K562 (cell line): ENCODE measurements around the gene JAK3. TPM values are rescaled to one million over a fixed set of nuclear protein-coding genes. Genes with fewer than 3 reads are reported as not detected.

Experiments
- CBX1 ChIP-seq: sonication (generic); IDR thresholded peaks from 2 replicates; pipeline ENCODE4 v1.6.1; 2016; ENCODE audit warnings: antibody characterized with exemption, low read depth, mild to moderate bottlenecking
- CEBPB ChIP-seq: fragments of 450-650 bp; IDR thresholded peaks from 2 replicates; pipeline ENCODE4 v1.6.1; 2016; ENCODE audit warnings: missing genetic modification characterization, missing compliant biosample characterization
- DIDO1 ChIP-seq: fragments of 450-650 bp; IDR thresholded peaks from 2 replicates; pipeline ENCODE4 v1.6.1; 2016; ENCODE audit warnings: low read depth, missing biosample characterization, missing genetic modification characterization
- ERF ChIP-seq: fragments of 450-650 bp; formaldehyde crosslinking; IDR thresholded peaks from 2 replicates; pipeline ENCODE4 v1.4.0; 2020; ENCODE audit warnings: mild to moderate bottlenecking, mixed read lengths
- HCFC1 ChIP-seq: IDR thresholded peaks from 2 replicates; pipeline ENCODE4 v1.6.1; 2012; ENCODE audit warnings: low read depth, low read length, improper control_type of control experiment
- HDGF ChIP-seq: fragments of 450-650 bp; IDR thresholded peaks from 2 replicates; pipeline ENCODE4 v1.6.1; 2016
- HMBOX1 ChIP-seq: sonication (generic); IDR thresholded peaks from 2 replicates; pipeline ENCODE4 v1.6.1; 2016
- HSF4 ChIP-seq: fragments of 250-450 bp; sonication (Bioruptor Pico); IDR thresholded peaks from 2 replicates; pipeline ENCODE4 v2.1.2; 2022; ENCODE audit warnings: mild to moderate bottlenecking, moderate library complexity, borderline replicate concordance
- KDM1A ChIP-seq, 2 experiments: fragments of 450-650 bp; IDR thresholded peaks; 2 replicates each; pipeline ENCODE4 v1.6.1; 2016; ENCODE audit warnings: mild to moderate bottlenecking in 2 of 2
- KLF10 ChIP-seq: fragments of 250-450 bp; sonication (Bioruptor Pico); IDR thresholded peaks from 2 replicates; pipeline ENCODE4 v1.6.1; 2021; ENCODE audit warnings: matching md5 sums
- MIER1 ChIP-seq: fragments of 450-650 bp; IDR thresholded peaks from 2 replicates; pipeline ENCODE4 v1.6.1; 2016; ENCODE audit warnings: antibody characterized with exemption, mild to moderate bottlenecking, low read depth
- MYC ChIP-seq, 2 experiments: fragments of 250-450 bp in 1 of 2; sonication (Bioruptor Pico) in 1 of 2; IDR thresholded peaks; 2 replicates each; pipeline versions ENCODE4 v1.5.1 to v1.6.1; 2012 to 2021; ENCODE audit warnings: low read depth in 2 of 2, borderline replicate concordance in 1 of 2, improper control_type of control experiment in 1 of 2, low read length in 1 of 2, mild to moderate bottlenecking in 1 of 2, moderate library complexity in 1 of 2
- NR3C1 ChIP-seq: sonication (generic); formaldehyde crosslinking; IDR thresholded peaks from 2 replicates; pipeline ENCODE4 v1.8.1; 2022; ENCODE audit warnings: missing genetic modification reagents
- NR4A1 ChIP-seq, 2 experiments: fragments of 250-450 bp in 1 of 2; fragments of 450-650 bp in 1 of 2; sonication (Bioruptor Pico) in 1 of 2; IDR thresholded peaks; 2 replicates each; pipeline versions ENCODE4 v1.4.0 to v1.6.1; 2016 to 2020; ENCODE audit warnings: mild to moderate bottlenecking in 2 of 2, missing compliant biosample characterization in 1 of 2, missing genetic modification characterization in 1 of 2, moderate library complexity in 1 of 2
- NUFIP1 ChIP-seq: fragments of 450-650 bp; IDR thresholded peaks from 2 replicates; pipeline ENCODE4 v1.6.1; 2018; ENCODE audit not compliant: partially characterized antibody
- PHF8 ChIP-seq: fragments of 200-600 bp; sonication (generic); IDR thresholded peaks from 2 replicates; pipeline ENCODE4 v1.6.1; 2012; ENCODE audit warnings: mixed run types, mild to moderate bottlenecking, inconsistent platforms, low read length, moderate library complexity, borderline replicate concordance
- RAD51 ChIP-seq: fragments of 450-650 bp; IDR thresholded peaks from 2 replicates; pipeline ENCODE4 v1.7.1; 2016; ENCODE audit warnings: low read depth, mild to moderate bottlenecking, borderline replicate concordance
- RB1 ChIP-seq: fragments of 450-650 bp; IDR thresholded peaks from 2 replicates; pipeline ENCODE4 v1.6.1; 2017; ENCODE audit warnings: low read depth, mild to moderate bottlenecking
- RBFOX2 ChIP-seq: fragments of 200-400 bp; formaldehyde crosslinking; IDR thresholded peaks from 2 replicates; pipeline ENCODE4 v1.6.1; 2017; ENCODE audit warnings: low read depth, mild to moderate bottlenecking, low read length, moderate library complexity
- SIN3A ChIP-seq, 2 experiments: fragments of 150-350 bp in 1 of 2; IDR thresholded peaks; 2 replicates each; pipeline ENCODE4 v1.6.1; 2011 to 2016; ENCODE audit warnings: borderline replicate concordance in 2 of 2, low read depth in 2 of 2, low read length in 2 of 2, mild to moderate bottlenecking in 2 of 2, moderate library complexity in 2 of 2; ENCODE audit not compliant: control insufficient read depth in 1 of 2
- SIX5 ChIP-seq, 2 experiments: IDR thresholded peaks; 2 replicates each; pipeline ENCODE4 v1.6.1; 2011; ENCODE audit warnings: low read length in 2 of 2, borderline replicate concordance in 1 of 2, low read depth in 1 of 2, mild to moderate bottlenecking in 1 of 2, moderate library complexity in 1 of 2; ENCODE audit not compliant: insufficient read depth in 1 of 2
- SMAD3 ChIP-seq: fragments of 450-650 bp; formaldehyde crosslinking; conservative IDR thresholded peaks from 2 replicates; pipeline ENCODE4 v1.4.0; 2020; ENCODE audit warnings: mild to moderate bottlenecking
- TRIM24 ChIP-seq, 2 experiments: fragments of 450-650 bp; IDR thresholded peaks; 2 replicates each; pipeline ENCODE4 v1.6.1; 2016
- ZC3H11A ChIP-seq: IDR thresholded peaks from 2 replicates; pipeline ENCODE4 v1.6.1; 2012; ENCODE audit warnings: low read depth, low read length, improper control_type of control experiment
- ZEB2 ChIP-seq: fragments of 450-650 bp; IDR thresholded peaks from 2 replicates; pipeline ENCODE4 v1.6.1; 2016
- ZNF174 ChIP-seq: fragments of 250-450 bp; sonication (Bioruptor Pico); IDR thresholded peaks from 2 replicates; pipeline ENCODE4 v1.4.0; 2020; ENCODE audit warnings: mild to moderate bottlenecking
- ZNF217 ChIP-seq: sonication (generic); formaldehyde crosslinking; IDR thresholded peaks from 2 replicates; pipeline ENCODE4 v1.8.0; 2022; ENCODE audit warnings: mild to moderate bottlenecking, missing genetic modification reagents
- ZNF507 ChIP-seq: conservative IDR thresholded peaks from 2 replicates; pipeline ENCODE4 v1.6.1; 2017; ENCODE audit warnings: missing genetic modification characterization, missing compliant biosample characterization
- polyA plus RNA-seq, 8 experiments: library from polyadenylated mRNA; depleted of rRNA in 4 of 8; stranded (reverse) in 5 of 8; unstranded in 3 of 8; fragments of >200 nt; fragmentation: Nextera tagmentation in 2 of 8; fragmentation: Illumina TruSeq in 1 of 8; extraction: Ambion mirVana in 2 of 8; extraction: Trizol in 1 of 8; gene quantifications; 2 replicates each; pipeline versions ENCODE4 v1.2.1 to v1.2.3, GENCODE V29; 2011 to 2014; ENCODE audit warnings: inconsistent platforms in 1 of 8, missing spikeins in 1 of 8
- total RNA-seq, 7 experiments: library from RNA; depleted of rRNA in 6 of 7; stranded (reverse); fragments of >200 nt in 6 of 7; fragmentation: Illumina TruSeq in 2 of 7; extraction: Trizol in 2 of 7; gene quantifications; 2 replicates each; pipeline versions ENCODE4 v1.2.1 to v1.2.3, GENCODE V29; 2011 to 2021; ENCODE audit warnings: low replicate concordance in 1 of 7
- TF ChIP-seq, protein P1 (sequence below): sonication (generic); formaldehyde crosslinking; IDR thresholded peaks from 2 replicates; pipeline ENCODE4 v1.4.0; 2020; ENCODE audit warnings: mild to moderate bottlenecking, missing genetic modification reagents

Gene JAK3
- total and polyA plus RNA-seq, 9 of the 15 experiments (the other 6 are each of a cell fraction or from before 2014, with no cell fraction given): 0.01 to 0.18 (median 0.07) TPM; not detected in 1

DNA sequence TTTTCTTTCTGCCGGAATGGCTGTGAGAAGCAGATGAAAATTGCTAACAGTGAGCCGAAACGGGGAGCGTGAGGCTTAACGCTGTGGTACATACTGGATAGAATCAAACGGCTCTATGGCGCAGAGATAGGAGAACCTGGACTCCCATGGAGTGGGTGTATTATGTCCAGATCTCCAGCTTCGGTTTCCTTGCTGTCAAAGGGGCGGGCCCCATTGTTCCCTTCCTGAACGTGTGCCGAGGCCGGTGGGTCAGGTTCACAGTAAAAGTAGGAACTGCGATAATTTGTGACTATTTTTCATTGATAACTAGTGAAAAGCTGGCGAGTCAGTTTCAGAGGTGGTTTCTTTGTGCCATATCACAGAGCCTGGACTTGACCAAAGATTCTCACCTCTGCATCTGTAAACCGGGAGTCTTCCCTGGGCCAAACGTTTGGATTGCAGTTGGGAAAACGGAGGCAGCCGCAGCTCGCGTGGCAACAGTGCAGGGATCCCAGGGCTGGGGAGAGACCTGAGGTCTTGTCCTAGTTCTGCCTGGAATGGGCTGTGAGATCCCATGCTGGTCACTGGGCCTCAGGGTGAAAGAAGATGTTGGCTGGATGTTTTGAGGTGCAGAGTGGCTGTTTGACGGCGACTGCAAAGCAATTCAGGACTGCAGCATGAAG is 12.7 kb upstream of the JAK3 start (continued):
- TF ChIP-seq ZNF507 (tag) (no peak), RB1 (no peak), KDM1A (IDR thresholded peaks at IDR 0.05) (no peak), CBX1 (no peak), ZC3H11A (no peak), HSF4 (no peak), MIER1 (no peak), HDGF (no peak), NR3C1 (no peak), DIDO1 (tag) (no peak), ZEB2 (no peak), TRIM24 (IDR thresholded peaks at IDR 0.05) (no peak), RBFOX2 (peak; percentile 63), SMAD3 (CRISPR knock-in tag) (no peak), ERF (CRISPR knock-in tag) (no peak), SIN3A (IDR thresholded peaks at IDR 0.05; ENCODE audit: borderline replicate concordance in 2 of 2, control insufficient read depth in 1 of 2, low read depth in 2 of 2, low read length in 2 of 2) (0 out of 4 replicates have a peak, but pooled peaks have one; percentile 3 to 25), SIX5 (IDR thresholded peaks at IDR 0.05; ENCODE audit: borderline replicate concordance in 1 of 2, insufficient read depth in 1 of 2, low read depth in 1 of 2, low read length in 2 of 2) (no peak), ZNF217 (CRISPR knock-in tag) (no peak), NR4A1 (CRISPR knock-in tag; IDR thresholded peaks at IDR 0.05) (no peak), NR4A1 (tag; IDR thresholded peaks at IDR 0.05) (no peak), KLF10 (CRISPR knock-in tag) (no peak), PHF8 (no peak), NUFIP1 (no peak), MYC (IDR thresholded peaks at IDR 0.05; ENCODE audit: low read depth, low read length) (no peak), MYC (CRISPR knock-in tag; IDR thresholded peaks at IDR 0.05; ENCODE audit: borderline replicate concordance, low read depth) (0 out of 2 replicates have a peak, but pooled peaks have one; percentile 16), RAD51 (no peak), ZNF174 (no peak), HCFC1 (no peak), CEBPB (tag) (no peak), HMBOX1 (no peak)
- TF ChIP-seq, protein P1, sequence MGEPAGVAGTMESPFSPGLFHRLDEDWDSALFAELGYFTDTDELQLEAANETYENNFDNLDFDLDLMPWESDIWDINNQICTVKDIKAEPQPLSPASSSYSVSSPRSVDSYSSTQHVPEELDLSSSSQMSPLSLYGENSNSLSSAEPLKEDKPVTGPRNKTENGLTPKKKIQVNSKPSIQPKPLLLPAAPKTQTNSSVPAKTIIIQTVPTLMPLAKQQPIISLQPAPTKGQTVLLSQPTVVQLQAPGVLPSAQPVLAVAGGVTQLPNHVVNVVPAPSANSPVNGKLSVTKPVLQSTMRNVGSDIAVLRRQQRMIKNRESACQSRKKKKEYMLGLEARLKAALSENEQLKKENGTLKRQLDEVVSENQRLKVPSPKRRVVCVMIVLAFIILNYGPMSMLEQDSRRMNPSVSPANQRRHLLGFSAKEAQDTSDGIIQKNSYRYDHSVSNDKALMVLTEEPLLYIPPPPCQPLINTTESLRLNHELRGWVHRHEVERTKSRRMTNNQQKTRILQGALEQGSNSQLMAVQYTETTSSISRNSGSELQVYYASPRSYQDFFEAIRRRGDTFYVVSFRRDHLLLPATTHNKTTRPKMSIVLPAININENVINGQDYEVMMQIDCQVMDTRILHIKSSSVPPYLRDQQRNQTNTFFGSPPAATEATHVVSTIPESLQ (CRISPR knock-in tag): 0 out of 2 replicates have a peak, but pooled peaks have one; percentile 57
